Bronchial epithelial cell (primary cell): ENCODE measurements around the gene SERPINB2. TPM values are rescaled to one million over a fixed set of nuclear protein-coding genes. Genes with fewer than 3 reads are reported as not detected.
A peak's percentile ranks its signal among the peaks of the same experiment; 100 is the strongest.

Experiments used
- DNase-seq: peaks from one replicate; pipeline ENCODE4 v3.0.0-alpha.2; 2010; ENCODE audit warnings: low read depth
- FAIRE-seq: peaks from 2 replicates; lab custom pipeline; 2011; peaks lifted over from hg19 to GRCh38; lab: Jason Lieb, UNC
- H3K27me3 ChIP-seq: 2 replicates; pipeline ENCODE4 v1.5.1; 2011; ENCODE audit warnings: low read length; ENCODE audit not compliant: control insufficient read depth, insufficient read depth
- H3K36me3 ChIP-seq: 2 replicates; pipeline ENCODE4 v1.5.1; 2011; ENCODE audit warnings: low read length; ENCODE audit not compliant: control insufficient read depth, insufficient read depth
- H3K4me3 ChIP-seq: 2 replicates; pipeline ENCODE4 v1.5.1; 2011; ENCODE audit warnings: mild to moderate bottlenecking, low read depth, low read length, control low read depth
- CTCF ChIP-seq: IDR thresholded peaks from 2 replicates; pipeline ENCODE4 v1.5.1; 2011; ENCODE audit warnings: mild to moderate bottlenecking, moderate library complexity, low read length, control low read depth, inconsistent platforms; ENCODE audit not compliant: insufficient read depth, severe bottlenecking
- total RNA-seq: library from RNA; depleted of rRNA; stranded (reverse); fragments of >200 nt; gene quantifications from 2 replicates; pipeline ENCODE4 v1.2.1, GENCODE V29; 2014

The SERPINB2 gene
- total RNA-seq, 1 donor from 2014 or later: 50.5 TPM

- Histone ChIP-seq H3K36me3 (no peaks in the 10 kb centered on the region), H3K27me3 (no peaks in the 10 kb centered on the region), H3K4me3 (no peak overlapping the region)
- FAIRE-seq (no peak), DNase-seq (peak; percentile 83)
- no peak for TF ChIP-seq CTCF
Measured at GRCh38 chr18:63879709-63880108, 7.8 kb upstream of the SERPINB2 start.

DNA sequence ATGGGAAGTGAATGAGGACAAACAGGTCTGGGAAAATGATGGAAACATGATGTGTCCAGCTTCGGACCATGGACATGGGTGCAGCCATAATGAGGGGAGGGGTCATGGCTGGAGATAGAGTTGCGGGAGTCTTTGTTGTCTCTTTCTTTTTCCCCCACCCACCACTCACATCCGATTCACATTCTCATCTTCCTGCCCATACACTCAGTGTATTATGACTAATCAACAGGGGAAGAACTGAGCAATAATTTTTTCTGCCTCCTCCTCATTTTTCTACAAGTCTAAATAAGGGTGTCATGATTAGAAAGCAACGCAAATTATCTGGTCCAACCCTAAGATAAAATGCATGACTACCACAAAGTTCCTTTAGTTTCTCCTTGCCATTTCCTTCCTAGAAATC, 5.7 kb upstream of the SERPINB2 start:
- FAIRE-seq (no peak), DNase-seq (peak; percentile 98)
- Histone ChIP-seq H3K27me3 (no peaks in the 10 kb centered on the region), H3K36me3 (no peaks in the 10 kb centered on the region), H3K4me3 (no peak overlapping the region)
- no peak for TF ChIP-seq CTCF

- Histone ChIP-seq H3K36me3 (no peaks in the 10 kb centered on the region), H3K27me3 (no peaks in the 10 kb centered on the region), H3K4me3 (no peak overlapping the region)
- peak; percentile 100 for DNase-seq
- no peak for TF ChIP-seq CTCF
- peak; percentile 99 for FAIRE-seq
Measured at GRCh38 chr18:63882333-63883141, 5.0 kb upstream of the SERPINB2 start.

GRCh38 chr18:63883617-63884016, 3.9 kb upstream of the SERPINB2 start:
- FAIRE-seq (no peak), DNase-seq (peak; percentile 87)
- H3K36me3 ChIP-seq: no peaks in the 10 kb centered on the region
- H3K27me3 ChIP-seq: no peaks in the 10 kb centered on the region
- H3K4me3 ChIP-seq: no peak overlapping the region
- no peak for TF ChIP-seq CTCF

DNA sequence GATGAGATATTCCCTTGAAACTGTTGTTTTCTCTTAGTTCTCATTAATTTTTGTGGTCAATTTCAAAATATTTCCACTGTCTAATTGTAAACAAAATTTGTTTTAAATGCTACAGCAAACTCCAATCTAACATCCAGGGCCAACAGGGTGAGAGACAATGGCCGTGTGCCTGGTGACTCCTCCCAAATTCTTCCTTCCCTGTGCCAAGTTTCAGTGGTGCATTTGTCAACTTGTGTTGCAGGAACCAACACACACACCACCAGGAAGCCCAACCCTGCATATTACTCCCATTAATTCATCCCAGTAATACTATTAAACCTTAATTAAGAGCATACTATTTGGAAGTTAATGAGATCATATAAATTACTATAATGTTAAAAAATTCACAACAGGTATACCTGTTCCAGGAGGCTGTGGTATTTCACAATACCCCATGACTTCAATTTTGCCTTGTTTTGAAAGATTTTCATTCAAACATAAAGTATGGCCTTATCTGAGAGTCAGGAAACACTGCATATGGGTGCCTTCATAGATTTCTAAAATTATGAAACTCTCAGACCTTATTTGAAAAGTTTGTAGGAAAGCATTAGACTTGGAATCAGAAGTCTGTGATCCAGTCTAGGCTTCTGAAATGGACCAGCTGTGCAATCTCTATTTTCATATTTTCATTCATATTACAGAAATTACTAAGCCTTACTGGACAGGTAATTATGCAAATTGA, 1.1 kb downstream of the SERPINB2 start:
- DNase-seq: peak; percentile 68
- peaks cover 7% of the 10 kb centered on the region for H3K36me3 ChIP-seq
- FAIRE-seq: no peak
- H3K27me3 ChIP-seq: no peaks in the 10 kb centered on the region
- H3K4me3 ChIP-seq: peak overlapping the region; percentile 29
- no peak for TF ChIP-seq CTCF
